IPS-20b (cell line): ENCODE data around the gene TOR1B.
"Not testable (repeated sequence)": the region's sequence is repeated elsewhere in the genome, so short reads cannot be mapped to it uniquely, and the experiment has no call there.

Experiments
- H3K27ac ChIP-seq: one replicate; pipeline ENCODE4 v1.5.1; 2013; ENCODE audit warnings: low read length
- H3K27me3 ChIP-seq: 2 replicates; pipeline ENCODE4 v1.6.1; 2013; ENCODE audit warnings: mild to moderate bottlenecking, low read length, inconsistent platforms; ENCODE audit not compliant: insufficient read depth
- H3K36me3 ChIP-seq: 2 replicates; pipeline ENCODE4 v1.6.1; 2013; ENCODE audit warnings: low read depth, mild to moderate bottlenecking, inconsistent platforms, low read length, moderate library complexity; ENCODE audit not compliant: insufficient read depth
- H3K4me1 ChIP-seq: 2 replicates; pipeline ENCODE4 v1.6.1; 2013; ENCODE audit warnings: mild to moderate bottlenecking, control low read depth, inconsistent platforms, low read length, moderate library complexity; ENCODE audit not compliant: insufficient read depth
- H3K4me3 ChIP-seq: 2 replicates; pipeline ENCODE4 v1.5.1; 2013; ENCODE audit warnings: mild to moderate bottlenecking, low read length, inconsistent platforms
- H3K9ac ChIP-seq: 2 replicates; pipeline ENCODE4 v1.6.1; 2013; ENCODE audit warnings: low read depth, mild to moderate bottlenecking, inconsistent platforms, low read length, moderate library complexity
- H3K9me3 ChIP-seq: 2 replicates; pipeline ENCODE4 v1.6.1; 2013; ENCODE audit warnings: mild to moderate bottlenecking, low read depth, low read length, inconsistent platforms; ENCODE audit not compliant: insufficient read depth

TOR1B gene

GRCh38 chr9:129777769-129778130 is 25.2 kb upstream of the TOR1B start:
- Histone ChIP-seq H3K27me3 (no peaks in the 10 kb centered on the region), H3K36me3 (no peaks in the 10 kb centered on the region), H3K27ac (no peak overlapping the region), H3K4me1 (peaks cover 4% of the 10 kb centered on the region; the same call in 1 of the 2 replicates), H3K4me3 (no peak overlapping the region), H3K9me3 (no peaks in the 10 kb centered on the region), H3K9ac (no peak overlapping the region)

GRCh38 chr9:129778469-129778868 is 24.5 kb upstream of the TOR1B start:
- Histone ChIP-seq H3K27ac (no peak overlapping the region), H3K36me3 (no peaks in the 10 kb centered on the region), H3K4me3 (no peak overlapping the region), H3K27me3 (no peaks in the 10 kb centered on the region), H3K4me1 (peaks cover 4% of the 10 kb centered on the region; the same call in 1 of the 2 replicates), H3K9ac (no peak overlapping the region), H3K9me3 (no peaks in the 10 kb centered on the region)

GRCh38 chr9:129779560-129780190 is 23.3 kb upstream of the TOR1B start:
- no peak overlapping the region for H3K4me3 ChIP-seq
- H3K27me3 ChIP-seq = no peaks in the 10 kb centered on the region
- no peak overlapping the region for H3K27ac ChIP-seq
- no peaks in the 10 kb centered on the region for H3K36me3 ChIP-seq
- H3K9me3 ChIP-seq = no peaks in the 10 kb centered on the region
- H3K4me1 ChIP-seq = peaks cover 4% of the 10 kb centered on the region; the same call in 1 of the 2 replicates
- no peak overlapping the region for H3K9ac ChIP-seq

GRCh38 chr9:129781131-129781530 is 21.9 kb upstream of the TOR1B start:
- no peaks in the 10 kb centered on the region for H3K27me3 ChIP-seq
- H3K4me3 ChIP-seq = no peak overlapping the region
- H3K27ac ChIP-seq = no peak overlapping the region
- peaks cover 4% of the 10 kb centered on the region; the same call in 1 of the 2 replicates for H3K4me1 ChIP-seq
- no peaks in the 10 kb centered on the region for H3K36me3 ChIP-seq
- no peaks in the 10 kb centered on the region for H3K9me3 ChIP-seq
- no peak overlapping the region for H3K9ac ChIP-seq

GRCh38 chr9:129781981-129782380 is 21.0 kb upstream of the TOR1B start:
- Histone ChIP-seq H3K9me3 (no peaks in the 10 kb centered on the region), H3K27me3 (no peaks in the 10 kb centered on the region), H3K27ac (no peak overlapping the region), H3K36me3 (no peaks in the 10 kb centered on the region), H3K9ac (no peak overlapping the region), H3K4me1 (no peaks in the 10 kb centered on the region), H3K4me3 (no peak overlapping the region)

GRCh38 chr9:129783516-129784361 is 19.2 kb upstream of the TOR1B start:
- Histone ChIP-seq H3K4me1 (no peaks in the 10 kb centered on the region), H3K27ac (no peak overlapping the region), H3K27me3 (no peaks in the 10 kb centered on the region), H3K9ac (no peak overlapping the region), H3K9me3 (no peaks in the 10 kb centered on the region), H3K36me3 (no peaks in the 10 kb centered on the region), H3K4me3 (no peak overlapping the region)

GRCh38 chr9:129784970-129785369 is 18.0 kb upstream of the TOR1B start:
- H3K36me3 ChIP-seq, H3K4me3 ChIP-seq, H3K27ac ChIP-seq, H3K4me1 ChIP-seq, H3K9ac ChIP-seq, H3K27me3 ChIP-seq, H3K9me3 ChIP-seq: not testable (repeated sequence)

- no peak overlapping the region for H3K4me3 ChIP-seq
- H3K36me3 ChIP-seq = no peaks in the 10 kb centered on the region
- no peaks in the 10 kb centered on the region for H3K4me1 ChIP-seq
- H3K27me3 ChIP-seq = no peaks in the 10 kb centered on the region
- no peak overlapping the region for H3K9ac ChIP-seq
- no peaks in the 10 kb centered on the region for H3K9me3 ChIP-seq
- no peak overlapping the region for H3K27ac ChIP-seq
Measured at GRCh38 chr9:129785866-129786265, 17.1 kb upstream of the TOR1B start.

GRCh38 chr9:129786481-129786880 is 16.5 kb upstream of the TOR1B start:
- Histone ChIP-seq H3K36me3 (no peaks in the 10 kb centered on the region), H3K9ac (no peak overlapping the region), H3K27ac (no peak overlapping the region), H3K27me3 (no peaks in the 10 kb centered on the region), H3K4me3 (no peak overlapping the region), H3K4me1 (no peaks in the 10 kb centered on the region), H3K9me3 (no peaks in the 10 kb centered on the region)

- H3K36me3 ChIP-seq = no peaks in the 10 kb centered on the region
- H3K4me3 ChIP-seq = no peak overlapping the region
- H3K9ac ChIP-seq = no peak overlapping the region
- no peak overlapping the region for H3K27ac ChIP-seq
- no peaks in the 10 kb centered on the region for H3K9me3 ChIP-seq
- H3K27me3 ChIP-seq = no peaks in the 10 kb centered on the region
- no peaks in the 10 kb centered on the region for H3K4me1 ChIP-seq
Measured at GRCh38 chr9:129794549-129794948, 8.4 kb upstream of the TOR1B start.

- not testable (repeated sequence) for H3K4me3 ChIP-seq, H3K9me3 ChIP-seq, H3K36me3 ChIP-seq, H3K27ac ChIP-seq, H3K4me1 ChIP-seq, H3K9ac ChIP-seq, H3K27me3 ChIP-seq
Measured at GRCh38 chr9:129796029-129796428, 7.0 kb upstream of the TOR1B start.

GRCh38 chr9:129798973-129799372 is 4.0 kb upstream of the TOR1B start:
- Histone ChIP-seq H3K36me3 (no peaks in the 10 kb centered on the region), H3K27me3 (no peaks in the 10 kb centered on the region), H3K27ac (no peak overlapping the region), H3K9ac (no peak overlapping the region), H3K4me3 (no peak overlapping the region), H3K4me1 (peaks cover 2% of the 10 kb centered on the region; the same call in 1 of the 2 replicates), H3K9me3 (no peaks in the 10 kb centered on the region)
